ENCODE results near the gene GRPEL1.

Gene GRPEL1

GRCh38 chr4:7066006-7066405 lies 1.9 kb downstream of the GRPEL1 start:
- DNase-seq (ENCODE audit: low read depth in 2 of 2) = no peak

- DNase-seq (ENCODE audit: low read depth in 2 of 2) = no peak
Measured at GRCh38 chr4:7063362-7063761, 4.5 kb downstream of the GRPEL1 start.

GRCh38 chr4:7062816-7063215 lies 5.0 kb downstream of the GRPEL1 start:
- no peak for DNase-seq (ENCODE audit: low read depth in 2 of 2)

DNA sequence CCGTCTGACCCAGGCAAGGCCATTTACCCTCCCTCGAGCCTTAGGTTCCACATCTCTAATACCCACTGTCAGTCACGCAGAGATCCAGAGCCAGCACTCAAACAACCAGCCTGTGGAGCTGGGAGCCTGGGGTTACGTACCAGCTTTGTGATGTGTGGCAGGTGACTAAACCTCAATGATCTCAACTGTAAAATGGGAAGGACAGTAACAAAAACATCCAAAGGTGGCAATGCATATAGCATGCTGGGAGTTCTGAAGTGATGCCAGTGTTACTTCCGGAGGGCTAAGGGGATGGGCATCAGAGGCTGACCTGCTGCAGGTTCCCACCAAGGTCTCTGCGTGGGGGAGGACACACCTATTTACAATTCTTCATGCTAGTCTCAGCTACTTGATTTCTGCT lies 6.0 kb downstream of the GRPEL1 start:
- no peak for DNase-seq (ENCODE audit: low read depth in 2 of 2)

DNA sequence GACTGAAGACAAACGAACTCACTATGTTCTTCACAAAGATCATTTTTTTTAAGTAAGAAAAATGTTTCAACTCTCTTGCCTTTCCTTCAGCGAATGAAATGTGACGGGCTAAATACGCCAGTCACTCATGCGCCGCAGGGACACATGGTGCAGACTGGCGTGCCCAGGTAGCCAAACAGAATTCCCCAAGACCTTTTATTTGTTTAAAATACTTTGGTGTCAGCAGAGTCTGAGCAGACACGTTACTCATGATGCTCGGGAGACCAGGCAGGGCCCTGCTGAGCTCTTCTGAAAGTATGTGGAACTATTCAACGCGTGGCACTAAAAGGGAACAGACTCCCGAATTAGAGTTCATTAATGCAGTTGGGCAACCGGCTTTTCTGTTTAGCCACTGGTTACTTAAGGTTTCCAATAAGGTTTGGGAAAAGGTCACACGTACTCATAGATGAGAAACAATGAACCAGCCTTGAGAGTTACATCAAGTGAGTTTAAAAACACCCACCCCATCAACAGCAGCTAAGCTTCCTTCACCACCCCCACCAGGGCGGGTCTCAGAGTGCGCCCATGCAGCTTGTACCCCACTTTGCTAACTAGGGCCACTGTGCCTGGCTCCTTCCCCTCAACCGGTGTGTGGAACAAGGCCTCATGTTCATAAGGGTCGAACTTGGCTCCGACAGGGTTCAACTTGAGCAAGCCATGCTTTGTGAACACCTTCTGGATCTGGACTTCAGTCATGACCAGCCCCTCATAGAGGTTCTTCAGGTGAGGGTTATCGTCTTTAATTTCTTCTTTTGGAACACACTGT lies 7.3 kb downstream of the GRPEL1 start:
- no peak for DNase-seq (ENCODE audit: low read depth in 2 of 2)

DNA sequence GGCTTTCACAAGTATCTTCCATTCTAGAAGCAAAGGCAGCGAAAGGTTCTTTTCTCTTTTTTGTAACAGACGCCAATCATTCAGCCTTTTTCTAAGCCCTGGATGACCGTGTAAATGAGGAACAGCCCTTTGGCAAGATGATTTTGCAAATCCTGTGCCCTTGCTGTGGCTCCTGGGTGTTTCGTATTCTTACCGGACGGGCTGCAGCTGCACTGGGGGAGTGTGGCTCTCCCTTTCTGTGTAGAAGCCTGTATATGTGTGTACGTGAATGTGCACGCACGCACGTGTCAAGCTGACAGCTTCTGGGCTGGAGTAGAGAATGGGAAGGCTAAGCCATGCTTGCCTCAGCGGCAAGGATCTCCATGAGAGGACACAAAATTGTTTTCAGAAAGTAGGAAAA lies 8.2 kb downstream of the GRPEL1 start:
- no peak for DNase-seq (ENCODE audit: low read depth in 2 of 2)

- no peak for DNase-seq (ENCODE audit: low read depth in 2 of 2)
Measured at GRCh38 chr4:7058792-7059191, 9.1 kb downstream of the GRPEL1 start.

DNA sequence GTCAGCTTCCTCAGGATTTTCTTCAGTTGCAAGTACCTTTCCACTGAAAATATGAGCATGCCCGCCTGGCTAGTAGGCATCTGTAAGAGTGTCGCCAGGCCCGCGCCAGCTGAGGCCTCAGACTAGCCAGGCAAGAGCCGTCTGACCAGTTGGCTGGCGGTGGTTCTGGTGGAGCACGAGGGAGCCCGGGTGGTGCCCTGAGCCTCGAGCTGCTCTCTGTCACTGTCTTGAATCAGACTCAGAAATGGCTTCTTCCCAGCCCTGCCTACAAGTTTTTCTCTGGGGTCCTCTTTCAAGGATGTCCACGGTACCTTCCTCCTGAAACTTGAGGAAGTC lies 11.9 kb downstream of the GRPEL1 start:
- no peak for DNase-seq (ENCODE audit: low read depth in 2 of 2)

- no peak for DNase-seq (ENCODE audit: low read depth in 2 of 2)
Measured at GRCh38 chr4:7055111-7055989, 12.5 kb downstream of the GRPEL1 start.

DNA sequence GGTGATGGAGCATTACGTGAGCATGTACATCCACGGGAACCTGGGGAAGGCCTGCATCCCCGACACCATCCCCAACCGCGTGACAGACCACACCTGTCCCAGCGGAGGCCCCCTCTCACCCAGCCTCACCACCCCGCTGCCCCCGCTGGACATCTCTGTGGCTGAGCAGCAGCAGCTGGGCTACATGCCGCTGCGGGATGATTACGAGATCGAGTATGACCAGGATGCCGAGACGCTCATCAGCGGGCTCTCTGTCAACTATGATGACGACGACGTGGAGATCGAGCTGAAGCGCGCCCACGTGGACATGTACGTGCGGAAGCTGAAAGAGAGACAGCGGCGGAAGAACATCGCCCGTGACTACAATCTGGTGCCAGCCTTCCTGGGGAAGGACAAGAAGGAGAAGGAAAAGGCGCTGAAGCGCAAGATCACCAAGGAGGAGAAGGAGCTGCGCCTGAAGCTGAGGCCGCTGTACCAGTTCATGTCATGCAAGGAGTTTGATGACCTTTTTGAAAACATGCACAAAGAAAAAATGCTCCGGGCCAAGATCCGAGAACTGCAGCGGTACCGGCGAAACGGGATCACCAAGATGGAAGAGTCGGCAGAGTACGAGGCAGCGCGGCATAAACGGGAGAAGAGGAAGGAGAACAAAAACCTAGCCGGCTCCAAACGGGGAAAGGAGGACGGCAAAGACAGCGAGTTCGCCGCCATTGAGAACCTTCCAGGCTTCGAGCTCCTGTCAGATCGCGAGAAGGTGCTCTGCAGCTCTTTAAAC lies 13.6 kb downstream of the GRPEL1 start:
- no peak for DNase-seq (ENCODE audit: low read depth in 2 of 2)

- no peak for DNase-seq (ENCODE audit: low read depth in 2 of 2)
Measured at GRCh38 chr4:7052923-7053715, 14.7 kb downstream of the GRPEL1 start.

DNA sequence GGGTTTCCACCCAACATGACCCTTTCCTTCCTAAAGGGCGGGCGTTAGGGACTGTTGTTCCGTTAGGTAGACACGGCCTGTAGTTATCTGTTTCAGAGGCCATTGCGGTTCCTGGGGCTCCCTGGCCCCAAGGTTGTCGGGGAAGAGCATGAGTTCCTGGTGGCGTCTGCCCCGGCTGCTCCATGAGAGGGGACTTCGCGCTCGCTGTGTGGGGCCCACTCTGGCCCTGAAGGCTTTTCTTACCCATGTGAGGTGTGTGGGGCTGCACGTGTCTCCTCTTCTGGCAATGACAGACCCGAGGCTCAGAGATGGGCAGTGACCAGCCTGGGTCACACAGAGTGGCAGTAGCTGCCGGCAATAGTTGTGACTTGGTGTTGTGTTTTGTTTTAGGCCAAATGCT lies 15.6 kb downstream of the GRPEL1 start:
- DNase-seq (ENCODE audit: low read depth in 2 of 2) = no peak

DNA sequence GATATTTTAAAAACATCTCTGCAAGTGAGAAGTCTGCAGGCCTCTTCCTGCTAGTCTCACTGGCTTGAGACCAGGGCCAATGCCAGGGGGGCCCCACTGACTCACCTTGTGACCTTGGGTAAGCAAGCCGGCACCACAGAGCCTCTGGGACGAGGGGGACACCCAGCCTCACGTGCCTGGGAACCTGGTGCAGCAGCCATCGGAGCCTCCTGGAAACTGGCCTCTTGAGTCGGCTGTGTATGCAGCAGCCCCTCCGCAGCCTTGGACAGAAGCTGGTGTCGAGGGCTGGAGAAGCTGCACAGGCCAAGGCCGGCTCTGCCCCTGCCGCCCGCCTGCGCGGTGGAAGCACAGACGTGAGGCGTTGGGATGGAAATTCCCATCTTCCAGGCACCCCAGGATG lies 16.0 kb downstream of the GRPEL1 start:
- no peak for DNase-seq (ENCODE audit: low read depth in 2 of 2)

DNA sequence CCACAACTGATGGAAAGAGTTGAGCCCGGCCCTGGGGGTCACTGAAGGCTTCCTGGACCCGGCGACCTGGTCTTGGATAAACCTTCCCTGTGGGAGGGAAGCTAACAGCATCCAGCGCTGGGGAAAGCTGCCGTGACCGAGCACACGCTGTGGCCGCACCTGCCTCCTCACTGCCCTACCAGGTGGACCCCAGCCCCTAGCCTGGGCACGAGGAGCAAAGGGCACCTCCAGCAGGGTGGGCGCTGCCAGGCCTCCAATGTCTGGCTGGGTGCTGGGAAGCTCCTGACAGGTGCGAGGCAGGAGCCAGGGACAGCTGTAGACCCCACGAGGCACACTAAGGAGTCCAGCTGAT lies 16.7 kb downstream of the GRPEL1 start:
- DNase-seq (ENCODE audit: low read depth in 2 of 2) = no peak

DNA sequence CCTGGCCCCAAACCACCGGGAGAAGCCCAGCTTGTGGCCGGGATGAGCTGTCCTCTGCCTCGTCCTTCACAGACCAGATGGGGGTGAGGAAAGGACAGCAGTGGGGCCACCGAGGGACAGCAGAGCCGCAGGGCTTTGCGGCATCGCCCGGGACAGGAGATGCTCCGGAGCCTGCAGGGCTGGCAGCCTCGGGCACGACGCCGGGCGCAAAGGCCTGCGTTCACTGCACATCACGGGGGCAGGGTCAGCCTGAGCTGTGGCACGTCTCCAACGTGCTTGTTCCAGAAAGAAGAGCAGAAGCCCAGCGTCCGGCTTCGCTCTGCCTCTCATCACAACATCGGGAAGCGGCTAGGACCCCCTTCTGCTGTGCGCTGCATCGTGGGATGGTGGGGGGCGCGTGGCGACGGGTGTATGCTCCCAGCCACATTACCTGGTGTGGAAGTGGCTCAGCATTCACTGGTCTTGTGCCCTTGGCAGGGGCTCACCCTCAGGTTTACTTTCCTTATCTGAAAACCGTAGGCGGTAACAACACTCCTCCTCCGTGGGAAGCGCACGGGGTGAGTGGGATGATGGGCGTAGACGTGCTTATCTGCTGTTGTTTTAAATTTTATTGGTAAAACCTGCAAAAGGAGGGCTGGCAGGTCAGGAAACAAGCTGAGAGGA lies 17.3 kb downstream of the GRPEL1 start:
- DNase-seq (ENCODE audit: low read depth in 2 of 2) = no peak

DNA sequence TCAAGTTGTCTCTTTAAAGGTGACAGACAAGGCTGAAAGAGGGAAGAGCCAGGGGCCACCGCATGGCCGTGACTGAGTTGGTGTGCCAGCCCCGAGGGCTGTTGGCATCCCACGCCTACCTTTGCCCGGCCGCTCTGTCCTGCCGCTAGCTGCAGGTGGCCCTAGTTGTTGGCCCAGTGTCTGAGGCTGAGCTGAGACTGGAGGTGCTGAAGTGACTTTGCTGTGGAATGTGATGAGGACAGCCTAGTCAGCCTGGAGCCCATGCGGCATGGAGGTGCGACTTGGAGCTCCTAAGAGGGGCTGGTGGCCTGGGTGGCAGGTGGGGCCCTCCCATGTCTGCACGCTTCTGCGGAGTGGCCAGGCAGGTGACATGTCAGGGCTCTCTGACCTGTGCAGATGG lies 18.1 kb downstream of the GRPEL1 start:
- DNase-seq (ENCODE audit: low read depth in 2 of 2) = no peak

- no peak for DNase-seq (ENCODE audit: low read depth in 2 of 2)
Measured at GRCh38 chr4:7049295-7049694, 18.6 kb downstream of the GRPEL1 start.

GRCh38 chr4:7048642-7049041 lies 19.2 kb downstream of the GRPEL1 start:
- no peak for DNase-seq (ENCODE audit: low read depth in 2 of 2)

DNA sequence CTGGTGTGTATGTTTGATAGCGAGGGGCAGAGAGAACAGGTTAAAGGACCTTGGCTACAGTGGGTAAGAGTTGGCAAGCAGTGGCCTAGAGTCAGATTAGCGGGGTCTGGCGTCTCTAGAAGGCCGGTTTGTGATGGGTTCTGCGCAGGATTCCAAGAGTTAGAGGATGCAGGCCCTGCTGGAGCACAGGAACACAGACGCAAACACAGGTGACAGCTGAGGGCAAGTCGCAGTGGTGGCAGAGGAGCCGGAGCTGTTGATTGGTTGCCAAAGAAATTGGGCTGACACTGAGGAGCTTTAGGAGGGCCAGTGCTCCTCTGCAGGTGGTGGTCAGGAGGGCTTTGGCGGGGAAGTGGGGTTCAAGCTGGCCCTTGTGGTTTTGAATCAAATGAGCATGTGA lies 20.9 kb downstream of the GRPEL1 start:
- DNase-seq (ENCODE audit: low read depth in 2 of 2) = no peak

DNA sequence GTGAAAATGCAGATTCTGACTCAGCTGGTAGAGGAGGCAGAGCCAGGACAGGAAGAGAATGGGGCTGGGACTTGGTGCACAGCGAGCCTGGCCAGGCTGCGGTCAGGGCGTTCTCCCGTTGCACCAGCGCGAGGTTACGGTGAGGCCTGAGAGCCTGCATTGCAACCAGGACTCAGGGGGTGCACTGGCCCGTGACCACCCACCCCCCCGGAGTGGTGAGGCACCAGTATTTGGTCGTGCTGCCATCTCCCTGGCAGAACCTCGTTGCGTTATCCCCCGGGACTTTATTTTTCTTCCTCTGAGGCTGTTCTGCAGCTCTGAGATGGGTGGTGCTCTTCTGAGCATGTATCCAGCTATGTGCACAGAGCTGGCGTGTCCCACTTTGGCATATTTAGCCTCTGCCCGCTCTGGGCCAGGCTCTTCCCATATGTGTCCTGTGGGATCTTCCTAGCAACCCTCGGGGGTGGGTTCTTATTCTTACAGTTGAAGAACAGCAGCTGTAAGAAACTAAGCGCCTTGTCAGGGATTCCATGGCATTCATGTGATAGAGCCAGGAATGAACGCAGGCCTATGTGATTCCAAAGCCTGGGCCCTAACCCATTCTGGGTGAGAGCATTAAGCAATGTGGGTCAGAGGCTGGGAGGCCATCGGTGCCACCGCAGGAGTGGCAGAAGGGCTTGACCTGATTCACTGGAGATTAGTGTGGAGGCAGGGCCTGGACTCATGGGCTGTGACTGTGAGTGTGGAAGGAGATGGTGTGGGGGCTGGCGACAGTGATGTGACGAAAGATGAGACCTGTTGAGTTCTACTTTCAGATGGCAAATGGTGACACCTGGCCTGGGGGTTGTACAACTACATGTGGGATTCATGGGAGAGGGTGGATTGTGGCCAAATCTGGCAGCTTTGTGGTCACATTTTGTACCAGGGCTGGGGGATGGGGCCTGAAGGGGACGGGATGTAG lies 21.6 kb downstream of the GRPEL1 start:
- DNase-seq (ENCODE audit: low read depth in 2 of 2) = no peak

All from stimulated activated CD4-positive, alpha-beta T cell treated with anti-CD3 and anti-CD28 coated beads, Interleukin-1b, Interleukin-23, amount 100 ng/mL, for 4 hours (primary cell).